ENCODE data around the gene PITPNM2. TPM values are rescaled to one million over a fixed set of nuclear protein-coding genes. Genes with fewer than 3 reads are reported as not detected.

The PITPNM2 gene
- polyA plus RNA-seq, 1 donor (not counting 4 experiments of a cell fraction or from before 2014, with no cell fraction given) = 1.4 TPM

DNA sequence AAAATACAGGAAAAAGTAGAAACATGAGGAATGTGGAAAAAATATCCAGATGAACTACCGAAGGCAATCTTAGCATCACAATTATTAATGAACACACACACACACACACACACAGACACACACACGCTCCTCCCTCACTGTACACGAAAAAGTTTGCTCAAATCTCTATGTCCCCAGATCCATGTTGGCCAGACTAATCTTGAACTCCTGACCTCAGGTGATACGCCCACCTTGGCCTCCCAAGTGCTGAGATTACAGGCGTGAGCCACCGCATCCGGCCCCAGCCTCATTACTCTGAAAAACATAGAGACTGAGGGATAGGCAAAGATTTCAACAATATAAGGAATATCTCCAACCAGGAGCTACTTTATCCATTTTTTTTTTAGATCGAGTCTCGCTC is 17.2 kb downstream of the PITPNM2 start:
- dilution Hi-C loops (cut with MboI; ENCODE audit: extremely low pct_ligation_motif_present, low sequenced_read_pairs) = no loop called here
- no peaks in the 10 kb centered on the region for H3K9me1 ChIP-seq (ENCODE audit: control insufficient read depth, extremely low read depth, insufficient read depth, low read length)
- no peaks in the 10 kb centered on the region for H3K79me2 ChIP-seq (ENCODE audit: control insufficient read depth, insufficient read depth, low read length)
- H3K27ac ChIP-seq (ENCODE audit: control insufficient read depth, insufficient read depth, low read length) = no peak overlapping the region
- no peak for FAIRE-seq
- H3K4me2 ChIP-seq (ENCODE audit: control insufficient read depth, extremely low read depth, insufficient read depth, low read depth, low read length) = no peak overlapping the region
- H2AFZ ChIP-seq (ENCODE audit: control insufficient read depth, low read length) = no peak overlapping the region
- H3K9me3 ChIP-seq (ENCODE audit: control insufficient read depth, low read depth, low read length) = no peaks in the 10 kb centered on the region
- H3K4me3 ChIP-seq (ENCODE audit: control insufficient read depth in 2 of 3, extremely low read depth in 1 of 3, insufficient read depth in 2 of 3, low read depth in 1 of 3, low read length in 3 of 3) = no peak overlapping the region
- H3K9ac ChIP-seq (ENCODE audit: control insufficient read depth, extremely low read depth, insufficient read depth, low read length) = no peak overlapping the region
- H3K4me1 ChIP-seq (ENCODE audit: control insufficient read depth, extremely low read depth, insufficient read depth, low read length) = peaks cover 54% of the 10 kb centered on the region
- H3K36me3 ChIP-seq (ENCODE audit: control insufficient read depth in 2 of 2, extremely low read depth in 1 of 2, insufficient read depth in 2 of 2, low read length in 2 of 2) = no peaks in the 10 kb centered on the region
- H3K27me3 ChIP-seq (ENCODE audit: control insufficient read depth, extremely low read depth, insufficient read depth, low read length) = no peaks in the 10 kb centered on the region
- TF ChIP-seq EZH2 (IDR thresholded peaks at IDR 0.05; ENCODE audit: low read length) = no peak
- TF ChIP-seq, protein P1, sequence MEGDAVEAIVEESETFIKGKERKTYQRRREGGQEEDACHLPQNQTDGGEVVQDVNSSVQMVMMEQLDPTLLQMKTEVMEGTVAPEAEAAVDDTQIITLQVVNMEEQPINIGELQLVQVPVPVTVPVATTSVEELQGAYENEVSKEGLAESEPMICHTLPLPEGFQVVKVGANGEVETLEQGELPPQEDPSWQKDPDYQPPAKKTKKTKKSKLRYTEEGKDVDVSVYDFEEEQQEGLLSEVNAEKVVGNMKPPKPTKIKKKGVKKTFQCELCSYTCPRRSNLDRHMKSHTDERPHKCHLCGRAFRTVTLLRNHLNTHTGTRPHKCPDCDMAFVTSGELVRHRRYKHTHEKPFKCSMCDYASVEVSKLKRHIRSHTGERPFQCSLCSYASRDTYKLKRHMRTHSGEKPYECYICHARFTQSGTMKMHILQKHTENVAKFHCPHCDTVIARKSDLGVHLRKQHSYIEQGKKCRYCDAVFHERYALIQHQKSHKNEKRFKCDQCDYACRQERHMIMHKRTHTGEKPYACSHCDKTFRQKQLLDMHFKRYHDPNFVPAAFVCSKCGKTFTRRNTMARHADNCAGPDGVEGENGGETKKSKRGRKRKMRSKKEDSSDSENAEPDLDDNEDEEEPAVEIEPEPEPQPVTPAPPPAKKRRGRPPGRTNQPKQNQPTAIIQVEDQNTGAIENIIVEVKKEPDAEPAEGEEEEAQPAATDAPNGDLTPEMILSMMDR (optimal IDR thresholded peaks at IDR 0.05 in 1 of 3, IDR thresholded peaks at IDR 0.05 in 1 of 3, conservative IDR thresholded peaks at IDR 0.05 in 1 of 3; ENCODE audit: extremely low read depth in 1 of 3, insufficient read depth in 2 of 3, low read length in 3 of 3) = no peak
- no peaks in the 10 kb centered on the region for H4K20me1 ChIP-seq (ENCODE audit: control insufficient read depth, extremely low read depth, insufficient read depth, low read length)
- no peak for DNase-seq (ENCODE audit: low read depth, low spot score)

DNA sequence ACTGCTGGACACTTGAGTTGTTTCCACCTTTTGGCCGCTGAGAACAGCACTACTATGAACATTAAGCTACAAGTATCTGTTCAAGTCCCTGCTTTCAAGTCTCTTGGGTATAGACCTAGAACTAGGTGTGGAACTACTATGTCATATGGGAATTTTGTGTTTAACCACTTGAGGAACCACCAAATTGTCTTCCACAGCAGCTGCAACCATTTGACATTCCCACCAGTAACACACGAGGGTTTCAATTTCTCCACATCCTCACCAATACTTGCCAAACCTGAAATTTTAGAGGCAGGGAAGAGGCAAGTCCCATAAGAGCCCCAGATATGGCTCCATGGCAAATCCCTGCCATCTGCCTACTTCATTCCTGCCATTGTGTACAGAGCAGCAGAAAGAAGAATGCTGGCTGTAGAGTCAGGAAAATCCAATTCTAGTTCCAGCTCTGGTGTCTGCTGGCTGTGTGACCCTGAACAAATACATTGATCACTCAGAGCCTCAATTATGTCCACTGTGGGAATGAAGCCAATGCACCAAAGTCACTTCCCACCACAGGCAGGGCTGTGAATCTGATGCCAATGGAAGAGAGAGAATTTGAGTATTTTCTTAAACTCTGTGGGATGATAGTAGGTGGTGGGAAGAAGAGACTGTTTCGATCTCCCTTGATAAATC is 17.8 kb downstream of the PITPNM2 start:
- Histone ChIP-seq H3K27me3 (ENCODE audit: control insufficient read depth, extremely low read depth, insufficient read depth, low read length) (no peaks in the 10 kb centered on the region), H3K4me1 (ENCODE audit: control insufficient read depth, extremely low read depth, insufficient read depth, low read length) (peaks cover 54% of the 10 kb centered on the region), H3K27ac (ENCODE audit: control insufficient read depth, insufficient read depth, low read length) (no peak overlapping the region), H2AFZ (ENCODE audit: control insufficient read depth, low read length) (no peak overlapping the region), H3K4me2 (ENCODE audit: control insufficient read depth, extremely low read depth, insufficient read depth, low read depth, low read length) (no peak overlapping the region), H4K20me1 (ENCODE audit: control insufficient read depth, extremely low read depth, insufficient read depth, low read length) (no peaks in the 10 kb centered on the region), H3K36me3 (ENCODE audit: control insufficient read depth in 2 of 2, extremely low read depth in 1 of 2, insufficient read depth in 2 of 2, low read length in 2 of 2) (no peaks in the 10 kb centered on the region), H3K9me1 (ENCODE audit: control insufficient read depth, extremely low read depth, insufficient read depth, low read length) (no peaks in the 10 kb centered on the region), H3K9me3 (ENCODE audit: control insufficient read depth, low read depth, low read length) (no peaks in the 10 kb centered on the region), H3K4me3 (ENCODE audit: control insufficient read depth in 2 of 3, extremely low read depth in 1 of 3, insufficient read depth in 2 of 3, low read depth in 1 of 3, low read length in 3 of 3) (no peak overlapping the region), H3K79me2 (ENCODE audit: control insufficient read depth, insufficient read depth, low read length) (no peaks in the 10 kb centered on the region), H3K9ac (ENCODE audit: control insufficient read depth, extremely low read depth, insufficient read depth, low read length) (no peak overlapping the region)
- dilution Hi-C loops (cut with MboI; ENCODE audit: extremely low pct_ligation_motif_present, low sequenced_read_pairs) = no loop called here
- TF ChIP-seq EZH2 (IDR thresholded peaks at IDR 0.05; ENCODE audit: low read length) = no peak
- TF ChIP-seq, protein P1 (optimal IDR thresholded peaks at IDR 0.05 in 1 of 3, IDR thresholded peaks at IDR 0.05 in 1 of 3, conservative IDR thresholded peaks at IDR 0.05 in 1 of 3; ENCODE audit: extremely low read depth in 1 of 3, insufficient read depth in 2 of 3, low read length in 3 of 3) = no peak
- FAIRE-seq (no peak), DNase-seq (ENCODE audit: low read depth, low spot score) (no peak)
